ENCODE measurements around the gene SLC47A2.

The SLC47A2 gene

DNA sequence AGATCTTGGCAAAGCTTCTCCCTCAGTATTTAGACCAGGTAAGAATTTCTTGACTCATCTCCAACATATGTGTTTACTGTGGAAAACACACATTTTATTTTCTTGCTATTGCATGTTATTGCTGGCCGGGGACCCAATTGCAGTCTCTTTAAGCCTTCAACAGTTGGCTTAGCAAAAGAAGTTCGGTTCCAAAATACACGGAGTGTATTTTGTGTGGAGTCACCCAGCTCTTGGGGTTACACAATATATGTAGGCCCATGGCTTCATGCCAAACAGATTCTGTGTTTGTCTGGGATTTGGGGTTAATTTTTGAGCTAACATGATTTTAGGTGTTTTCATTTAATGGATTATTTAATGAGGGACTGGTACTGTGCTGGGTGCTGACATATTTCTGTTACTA, 63.8 kb downstream of the SLC47A2 start:
- no peak overlapping the region for H4K91ac ChIP-seq (ENCODE audit: low read length)
- no peak overlapping the region for H3K23ac ChIP-seq (ENCODE audit: low read length in 2 of 2)
- H2AK5ac ChIP-seq (ENCODE audit: low read length, severe bottlenecking): no peak overlapping the region
- H3K4me3 ChIP-seq (ENCODE audit: insufficient read depth in 1 of 2, low read depth in 1 of 2, low read length in 2 of 2): peak overlapping the region in 1 of 2 experiments; percentile 22
- H3K27ac ChIP-seq (ENCODE audit: low read length, poor library complexity, severe bottlenecking): no peak overlapping the region
- H3K79me1 ChIP-seq (replicated peaks; ENCODE audit: low read length, poor library complexity, severe bottlenecking): peaks cover 25% of the 10 kb centered on the region
- no peak overlapping the region for H3K14ac ChIP-seq (ENCODE audit: low read length in 2 of 2)
- H4K8ac ChIP-seq (ENCODE audit: low read length): no peak overlapping the region
- no peak for DNase-seq
- no peak overlapping the region for H2BK120ac ChIP-seq (ENCODE audit: low read depth, low read length)
- H2BK12ac ChIP-seq (ENCODE audit: low read length in 2 of 2): no peak overlapping the region
- peak overlapping the region; percentile 26 for H3K9ac ChIP-seq (ENCODE audit: low read length)
- no peak overlapping the region for H3K4ac ChIP-seq (ENCODE audit: low read depth in 1 of 2, low read length in 2 of 2)
- H3K4me2 ChIP-seq (ENCODE audit: low read length, poor library complexity, severe bottlenecking): no peak overlapping the region
- no peaks in the 10 kb centered on the region for H3K27me3 ChIP-seq (ENCODE audit: control insufficient read depth in 1 of 2, insufficient read depth in 1 of 2, low read length in 2 of 2)
- no peak overlapping the region for H2AFZ ChIP-seq (ENCODE audit: low read depth, low read length)
- no peak overlapping the region for H2BK15ac ChIP-seq (ENCODE audit: low read depth, poor library complexity, severe bottlenecking)
- 97% methylated on average over 3 of the region's 3 CpGs for WGBS
- H3K4me1 ChIP-seq (ENCODE audit: control insufficient read depth, insufficient read depth, low read depth, low read length): peaks cover 5% of the 10 kb centered on the region
- no peak overlapping the region for H2BK5ac ChIP-seq (ENCODE audit: low read depth, low read length, poor library complexity, severe bottlenecking)
- no peaks in the 10 kb centered on the region for H3K9me3 ChIP-seq (ENCODE audit: control insufficient read depth, low read length)
- H3K18ac ChIP-seq (ENCODE audit: low read depth in 1 of 2, low read length in 2 of 2): no peak overlapping the region
- peaks cover 19 to 32% of the 10 kb centered on the region in 2 experiments for H3K36me3 ChIP-seq (ENCODE audit: control insufficient read depth in 1 of 2, insufficient read depth in 2 of 2, low read depth in 1 of 2, low read length in 2 of 2)

DNA sequence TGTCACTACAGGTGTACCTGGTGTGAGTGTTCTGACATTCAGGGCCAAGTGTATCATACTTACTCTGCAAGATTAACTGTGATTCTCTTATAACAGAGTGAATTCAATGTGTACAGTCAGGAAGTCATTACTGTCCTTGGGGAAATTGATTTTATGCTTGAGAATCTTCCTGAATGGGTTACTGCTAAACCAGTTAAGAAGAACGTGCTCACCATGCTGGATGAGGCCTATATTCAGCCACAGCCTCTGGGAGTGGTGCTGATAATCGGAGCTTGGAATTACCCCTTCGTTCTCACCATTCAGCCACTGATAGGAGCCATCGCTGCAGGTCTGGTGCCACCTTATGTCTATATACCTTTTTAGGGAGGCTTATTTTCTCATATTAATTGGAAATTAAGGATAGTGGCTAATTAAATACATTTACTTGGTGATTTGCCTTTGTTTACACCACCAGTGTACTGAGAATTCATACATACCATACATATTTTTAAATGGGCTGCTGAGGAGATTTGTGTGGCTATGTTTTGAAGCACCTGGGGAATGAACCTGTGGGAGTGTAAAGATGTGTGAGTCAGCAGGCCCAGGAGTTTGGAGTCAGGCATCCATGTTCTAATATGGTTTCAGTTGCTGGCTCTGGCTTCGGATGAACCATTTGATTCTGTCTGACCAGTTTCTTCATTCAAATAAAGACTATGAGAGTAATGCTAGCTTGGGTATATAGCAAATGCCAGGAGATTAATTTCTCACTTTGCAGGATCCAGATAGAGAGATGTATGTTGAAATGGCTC, 64.7 kb downstream of the SLC47A2 start:
- Histone ChIP-seq H3K23ac (ENCODE audit: low read length in 2 of 2) (no peak overlapping the region), H4K8ac (ENCODE audit: low read length) (no peak overlapping the region), H3K4me3 (ENCODE audit: insufficient read depth in 1 of 2, low read depth in 1 of 2, low read length in 2 of 2) (peak overlapping the region in 1 of 2 experiments; percentile 85), H2BK12ac (ENCODE audit: low read length in 2 of 2) (no peak overlapping the region), H3K27me3 (ENCODE audit: control insufficient read depth in 1 of 2, insufficient read depth in 1 of 2, low read length in 2 of 2) (no peaks in the 10 kb centered on the region), H2AFZ (ENCODE audit: low read depth, low read length) (no peak overlapping the region), H3K9me3 (ENCODE audit: control insufficient read depth, low read length) (no peaks in the 10 kb centered on the region), H3K79me1 (replicated peaks; ENCODE audit: low read length, poor library complexity, severe bottlenecking) (peaks cover 22% of the 10 kb centered on the region), H3K18ac (ENCODE audit: low read depth in 1 of 2, low read length in 2 of 2) (no peak overlapping the region), H3K9ac (ENCODE audit: low read length) (peak overlapping the region; percentile 55), H3K27ac (ENCODE audit: low read length, poor library complexity, severe bottlenecking) (no peak overlapping the region), H4K91ac (ENCODE audit: low read length) (no peak overlapping the region), H3K4me2 (ENCODE audit: low read length, poor library complexity, severe bottlenecking) (no peak overlapping the region), H2BK15ac (ENCODE audit: low read depth, poor library complexity, severe bottlenecking) (no peak overlapping the region), H3K14ac (ENCODE audit: low read length in 2 of 2) (no peak overlapping the region), H2AK5ac (ENCODE audit: low read length, severe bottlenecking) (no peak overlapping the region), H3K4ac (ENCODE audit: low read depth in 1 of 2, low read length in 2 of 2) (no peak overlapping the region), H3K36me3 (ENCODE audit: control insufficient read depth in 1 of 2, insufficient read depth in 2 of 2, low read depth in 1 of 2, low read length in 2 of 2) (peaks cover 16 to 26% of the 10 kb centered on the region in 2 experiments), H2BK5ac (ENCODE audit: low read depth, low read length, poor library complexity, severe bottlenecking) (no peak overlapping the region), H2BK120ac (ENCODE audit: low read depth, low read length) (no peak overlapping the region), H3K4me1 (ENCODE audit: control insufficient read depth, insufficient read depth, low read depth, low read length) (peaks cover 7% of the 10 kb centered on the region)
- WGBS: 93% methylated on average over 4 of the region's 5 CpGs
- DNase-seq: no peak

DNA sequence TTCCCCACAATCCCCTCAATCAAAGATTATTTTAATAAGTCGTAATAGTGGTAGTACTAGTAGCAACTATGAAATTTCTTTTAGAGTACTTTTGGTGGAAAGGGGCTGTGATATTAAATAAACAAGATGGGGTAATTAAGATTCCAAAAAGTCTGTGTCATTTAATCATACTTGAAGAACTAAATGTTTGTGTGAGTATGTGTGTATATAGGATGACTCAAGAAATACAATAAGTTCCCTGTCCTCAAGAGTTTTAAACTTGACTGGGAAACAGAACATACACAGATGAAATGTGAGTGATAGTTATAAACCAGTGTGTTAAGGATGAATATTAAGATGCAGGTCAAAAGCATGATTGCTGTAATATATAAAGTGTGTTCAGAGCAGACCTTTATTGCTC, 65.6 kb downstream of the SLC47A2 start:
- Histone ChIP-seq H2BK15ac (ENCODE audit: low read depth, poor library complexity, severe bottlenecking) (no peak overlapping the region), H2AFZ (ENCODE audit: low read depth, low read length) (no peak overlapping the region), H4K8ac (ENCODE audit: low read length) (no peak overlapping the region), H3K9ac (ENCODE audit: low read length) (peak overlapping the region; percentile 55), H3K4ac (ENCODE audit: low read depth in 1 of 2, low read length in 2 of 2) (no peak overlapping the region), H3K23ac (ENCODE audit: low read length in 2 of 2) (no peak overlapping the region), H3K4me3 (ENCODE audit: insufficient read depth in 1 of 2, low read depth in 1 of 2, low read length in 2 of 2) (peak overlapping the region in 1 of 2 experiments; percentile 85), H2BK5ac (ENCODE audit: low read depth, low read length, poor library complexity, severe bottlenecking) (no peak overlapping the region), H3K27me3 (ENCODE audit: control insufficient read depth in 1 of 2, insufficient read depth in 1 of 2, low read length in 2 of 2) (no peaks in the 10 kb centered on the region), H3K4me2 (ENCODE audit: low read length, poor library complexity, severe bottlenecking) (no peak overlapping the region), H3K14ac (ENCODE audit: low read length in 2 of 2) (no peak overlapping the region), H3K27ac (ENCODE audit: low read length, poor library complexity, severe bottlenecking) (no peak overlapping the region), H3K4me1 (ENCODE audit: control insufficient read depth, insufficient read depth, low read depth, low read length) (peaks cover 9% of the 10 kb centered on the region), H4K91ac (ENCODE audit: low read length) (no peak overlapping the region), H2AK5ac (ENCODE audit: low read length, severe bottlenecking) (no peak overlapping the region), H3K18ac (ENCODE audit: low read depth in 1 of 2, low read length in 2 of 2) (no peak overlapping the region), H3K79me1 (replicated peaks; ENCODE audit: low read length, poor library complexity, severe bottlenecking) (peaks cover 24% of the 10 kb centered on the region), H3K9me3 (ENCODE audit: control insufficient read depth, low read length) (no peaks in the 10 kb centered on the region), H2BK120ac (ENCODE audit: low read depth, low read length) (no peak overlapping the region), H2BK12ac (ENCODE audit: low read length in 2 of 2) (no peak overlapping the region), H3K36me3 (ENCODE audit: control insufficient read depth in 1 of 2, insufficient read depth in 2 of 2, low read depth in 1 of 2, low read length in 2 of 2) (peaks cover 16 to 18% of the 10 kb centered on the region in 2 experiments)
- WGBS: 25% methylated on average over 1 of the region's 1 CpG
- DNase-seq: peak; percentile 44

DNA sequence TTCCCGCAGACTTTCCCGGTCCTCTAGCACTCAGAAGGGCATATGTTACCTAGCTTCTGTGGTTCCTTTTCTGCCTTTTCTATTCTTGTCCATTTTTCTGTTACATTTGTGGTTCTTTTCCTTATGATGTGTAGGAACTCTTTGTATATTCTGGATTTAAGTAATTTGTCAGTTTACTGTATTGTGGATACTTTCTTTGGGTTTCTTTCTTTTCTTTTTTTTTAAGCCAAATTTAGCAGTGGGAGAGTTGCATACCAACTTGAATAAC, 67.2 kb downstream of the SLC47A2 start:
- peaks cover 16% of the 10 kb centered on the region for H3K79me1 ChIP-seq (replicated peaks; ENCODE audit: low read length, poor library complexity, severe bottlenecking)
- H4K8ac ChIP-seq (ENCODE audit: low read length): no peak overlapping the region
- H2BK5ac ChIP-seq (ENCODE audit: low read depth, low read length, poor library complexity, severe bottlenecking): no peak overlapping the region
- H3K9ac ChIP-seq (ENCODE audit: low read length): peak overlapping the region; percentile 90
- peak overlapping the region; percentile 86 to 94 for H3K18ac ChIP-seq (ENCODE audit: low read depth in 1 of 2, low read length in 2 of 2)
- H2AFZ ChIP-seq (ENCODE audit: low read depth, low read length): no peak overlapping the region
- H3K27me3 ChIP-seq (ENCODE audit: control insufficient read depth in 1 of 2, insufficient read depth in 1 of 2, low read length in 2 of 2): no peaks in the 10 kb centered on the region
- 0% methylated on average over 2 of the region's 2 CpGs for WGBS
- no peak overlapping the region for H3K23ac ChIP-seq (ENCODE audit: low read length in 2 of 2)
- H2BK12ac ChIP-seq (ENCODE audit: low read length in 2 of 2): no peak overlapping the region
- H3K36me3 ChIP-seq (ENCODE audit: control insufficient read depth in 1 of 2, insufficient read depth in 2 of 2, low read depth in 1 of 2, low read length in 2 of 2): peaks cover 6 to 10% of the 10 kb centered on the region in 2 experiments
- no peak overlapping the region for H2BK120ac ChIP-seq (ENCODE audit: low read depth, low read length)
- peak overlapping the region; percentile 96 for H3K4me2 ChIP-seq (ENCODE audit: low read length, poor library complexity, severe bottlenecking)
- H3K4me1 ChIP-seq (ENCODE audit: control insufficient read depth, insufficient read depth, low read depth, low read length): peaks cover 9% of the 10 kb centered on the region
- H3K4ac ChIP-seq (ENCODE audit: low read depth in 1 of 2, low read length in 2 of 2): peak overlapping the region in 1 of 2 experiments; percentile 17
- peak overlapping the region; percentile 77 for H3K27ac ChIP-seq (ENCODE audit: low read length, poor library complexity, severe bottlenecking)
- no peak overlapping the region for H4K91ac ChIP-seq (ENCODE audit: low read length)
- no peaks in the 10 kb centered on the region for H3K9me3 ChIP-seq (ENCODE audit: control insufficient read depth, low read length)
- DNase-seq: no peak
- no peak overlapping the region for H2AK5ac ChIP-seq (ENCODE audit: low read length, severe bottlenecking)
- H3K14ac ChIP-seq (ENCODE audit: low read length in 2 of 2): no peak overlapping the region
- H3K4me3 ChIP-seq (ENCODE audit: insufficient read depth in 1 of 2, low read depth in 1 of 2, low read length in 2 of 2): peak overlapping the region; percentile 85 to 93
- H2BK15ac ChIP-seq (ENCODE audit: low read depth, poor library complexity, severe bottlenecking): no peak overlapping the region

Data from mesenchymal stem cell (in vitro differentiated cells and primary cell).